Measurements from ENCODE around the gene ANKRD29. TPM values are rescaled to one million over a fixed set of nuclear protein-coding genes. Genes with fewer than 3 reads are reported as not detected.

Gene ANKRD29
- polyA plus RNA-seq, 1 of the 3 experiments (the other 2 are of a cell fraction), result 8.2 TPM

DNA sequence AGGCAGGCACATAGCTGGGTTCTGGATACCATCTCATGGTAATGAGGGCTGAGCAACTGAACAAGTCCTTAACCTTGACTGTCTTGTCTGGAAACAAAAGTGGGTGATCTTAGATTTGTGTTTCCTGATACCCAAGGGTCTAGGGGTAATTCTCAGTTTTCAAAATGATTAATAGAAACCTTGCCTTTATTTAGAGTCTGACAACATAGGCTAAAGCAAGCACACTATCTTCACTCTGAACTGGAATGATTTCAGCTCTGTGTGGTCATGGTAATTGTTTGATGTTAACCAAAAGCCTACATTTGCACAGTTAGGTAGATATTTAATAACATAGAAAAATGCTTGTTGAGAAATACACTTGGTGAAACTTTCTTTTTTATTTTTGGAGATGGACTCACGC lies 19.8 kb upstream of the ANKRD29 start:
- ChIA-PET POLR2A (no interaction called here), CTCF (interaction anchor here (2.0 kb wide), 1 partner anchor 60 kb away, joined by 10 read pairs; no protein-coding TSS in a partner anchor)
- H3K27me3 ChIP-seq (ENCODE audit: insufficient read depth), result no peaks in the 10 kb centered on the region
- H3K4me2 ChIP-seq, result no peak overlapping the region
- H3K4me1 ChIP-seq (ENCODE audit: control insufficient read depth in 1 of 2, insufficient read depth in 2 of 2, low read depth in 1 of 2, low read length in 1 of 2), result peaks cover 0 to 3% of the 10 kb centered on the region in 2 experiments; a peak in 1 of 4 replicates
- H3K9me3 ChIP-seq, result no peaks in the 10 kb centered on the region
- no peaks in the 10 kb centered on the region for H4K20me1 ChIP-seq (ENCODE audit: insufficient read depth)
- no peaks in the 10 kb centered on the region for H3K79me2 ChIP-seq (ENCODE audit: insufficient read depth)
- H3F3A ChIP-seq (replicated peaks; ENCODE audit: insufficient read depth), result no peaks in the 10 kb centered on the region
- no peaks in the 10 kb centered on the region for H3K9me2 ChIP-seq
- no peak overlapping the region for H3K9ac ChIP-seq
- no peak overlapping the region for H3K4me3 ChIP-seq (ENCODE audit: low read depth in 2 of 2, low read length in 1 of 2)
- 100% methylated on average over 1 of the region's 1 CpG for WGBS (ENCODE audit: low lambda C conversion rate)
- no peak overlapping the region for H2AFZ ChIP-seq (ENCODE audit: low read depth)
- TF ChIP-seq REST (IDR thresholded peaks at IDR 0.05; ENCODE audit: low read depth, low read length) (no peak), NRF1 (IDR thresholded peaks at IDR 0.05; ENCODE audit: low read depth, low read length) (no peak), TCF12 (IDR thresholded peaks at IDR 0.05) (no peak), TEAD4 (IDR thresholded peaks at IDR 0.05; ENCODE audit: borderline replicate concordance, insufficient read depth) (no peak), FOSL2 (IDR thresholded peaks at IDR 0.05; ENCODE audit: borderline replicate concordance, low read depth) (no peak), MEF2A (IDR thresholded peaks at IDR 0.05; ENCODE audit: borderline replicate concordance, low read depth) (no peak), RAD21 (IDR thresholded peaks at IDR 0.05; ENCODE audit: low read length) (no peak), GABPA (IDR thresholded peaks at IDR 0.05; ENCODE audit: low read depth) (no peak), EP300 (IDR thresholded peaks at IDR 0.05; ENCODE audit: borderline replicate concordance in 1 of 2, low read depth in 1 of 2, low read length in 1 of 2) (no peak)
- no peak overlapping the region for H3K27ac ChIP-seq (ENCODE audit: low read depth in 2 of 2, low read length in 1 of 2)
- H3K36me3 ChIP-seq (replicated peaks in 1 of 2; ENCODE audit: control insufficient read depth in 1 of 2, insufficient read depth in 2 of 2, low read length in 1 of 2), result no peaks in the 10 kb centered on the region
- no peak for DNase-seq

- CTCF ChIA-PET, result interaction anchor here (0.7 to 2.0 kb wide), 2 partner anchors 21 to 60 kb away, joined by 5 to 10 read pairs; no protein-coding TSS in a partner anchor
Measured at GRCh38 chr18:23682045-23682444, 19.3 kb upstream of the ANKRD29 start.

More at GRCh38 chr18:23682045-23682444, 19.3 kb upstream of the ANKRD29 start:
- H3K4me1 ChIP-seq (ENCODE audit: control insufficient read depth in 1 of 2, insufficient read depth in 2 of 2, low read depth in 1 of 2, low read length in 1 of 2), result peaks cover 0 to 3% of the 10 kb centered on the region in 2 experiments; a peak in 1 of 4 replicates
- H3K27ac ChIP-seq (ENCODE audit: low read depth in 2 of 2, low read length in 1 of 2), result no peak overlapping the region
- H3K9me3 ChIP-seq, result no peaks in the 10 kb centered on the region
- TF ChIP-seq EP300 (IDR thresholded peaks at IDR 0.05; ENCODE audit: borderline replicate concordance in 1 of 2, low read depth in 1 of 2, low read length in 1 of 2) (no peak), TAF1 (IDR thresholded peaks at IDR 0.05; ENCODE audit: borderline replicate concordance, low read depth, low read length) (no peak), ELF1 (IDR thresholded peaks at IDR 0.05) (no peak)
- TF ChIP-seq, protein P1, sequence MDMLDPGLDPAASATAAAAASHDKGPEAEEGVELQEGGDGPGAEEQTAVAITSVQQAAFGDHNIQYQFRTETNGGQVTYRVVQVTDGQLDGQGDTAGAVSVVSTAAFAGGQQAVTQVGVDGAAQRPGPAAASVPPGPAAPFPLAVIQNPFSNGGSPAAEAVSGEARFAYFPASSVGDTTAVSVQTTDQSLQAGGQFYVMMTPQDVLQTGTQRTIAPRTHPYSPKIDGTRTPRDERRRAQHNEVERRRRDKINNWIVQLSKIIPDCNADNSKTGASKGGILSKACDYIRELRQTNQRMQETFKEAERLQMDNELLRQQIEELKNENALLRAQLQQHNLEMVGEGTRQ (IDR thresholded peaks at IDR 0.05; ENCODE audit: borderline replicate concordance, low read depth, low read length), result no peak
- POLR2A ChIA-PET, result no interaction called here
- no peak for DNase-seq
- no peaks in the 10 kb centered on the region for H3K9me2 ChIP-seq
- no peaks in the 10 kb centered on the region for H3K27me3 ChIP-seq (ENCODE audit: insufficient read depth)
- no peak overlapping the region for H3K4me3 ChIP-seq (ENCODE audit: low read depth in 2 of 2, low read length in 1 of 2)
- 93% methylated on average over 2 of the region's 2 CpGs for WGBS (ENCODE audit: low lambda C conversion rate)
- no peaks in the 10 kb centered on the region for H4K20me1 ChIP-seq (ENCODE audit: insufficient read depth)
- no peak overlapping the region for H2AFZ ChIP-seq (ENCODE audit: low read depth)
- H3K4me2 ChIP-seq, result no peak overlapping the region
- no peak overlapping the region for H3K9ac ChIP-seq
- H3F3A ChIP-seq (replicated peaks; ENCODE audit: insufficient read depth), result no peaks in the 10 kb centered on the region
- H3K79me2 ChIP-seq (ENCODE audit: insufficient read depth), result no peaks in the 10 kb centered on the region
- H3K36me3 ChIP-seq (replicated peaks in 1 of 2; ENCODE audit: control insufficient read depth in 1 of 2, insufficient read depth in 2 of 2, low read length in 1 of 2), result no peaks in the 10 kb centered on the region

Measured in SK-N-SH (cell line).